Kidney (tissue), 14 donors: ENCODE measurements around the gene CDV3. TPM values are rescaled to one million over a fixed set of nuclear protein-coding genes. Genes with fewer than 3 reads are reported as not detected.

ENCODE experiments used
- DNase-seq, 5 donors: peaks; one replicate each; pipeline ENCODE4 v3.0.0-alpha.2; 2013 to 2020
- FAIRE-seq: peaks from 2 replicates; lab custom pipeline; 2012; peaks lifted over from hg19 to GRCh38; lab: Jason Lieb, UNC
- H3K27ac ChIP-seq, 2 donors: one replicate each; pipeline ENCODE4 v1.7.0; 2013; ENCODE audit warnings: low read depth in 2 of 2, low read length in 2 of 2, inconsistent platforms in 1 of 2
- H3K27me3 ChIP-seq: one replicate; pipeline ENCODE4 v1.7.1; 2013; ENCODE audit warnings: low read length, inconsistent platforms; ENCODE audit not compliant: control insufficient read depth, insufficient read depth
- H3K36me3 ChIP-seq, 3 donors: one replicate each; pipeline versions ENCODE4 v1.7.0 to v1.7.1; 2013; ENCODE audit warnings: low read length in 3 of 3, control low read depth in 1 of 3, inconsistent platforms in 1 of 3; ENCODE audit not compliant: insufficient read depth in 3 of 3, control insufficient read depth in 2 of 3
- H3K4me1 ChIP-seq, 3 donors: one replicate each; pipeline versions ENCODE4 v1.7.0 to v1.7.1; 2013; ENCODE audit warnings: low read length in 3 of 3, inconsistent platforms in 1 of 3, low read depth in 1 of 3; ENCODE audit not compliant: control insufficient read depth in 2 of 3, insufficient read depth in 2 of 3
- H3K4me3 ChIP-seq, 3 donors: one replicate each; pipeline versions ENCODE4 v1.7.0 to v1.8.1; 2013; ENCODE audit warnings: low read length in 3 of 3, control low read depth in 1 of 3, inconsistent platforms in 1 of 3
- H3K9ac ChIP-seq, 3 donors: one replicate each; pipeline versions ENCODE4 v1.7.0 to v1.7.1; 2013; ENCODE audit warnings: low read length in 3 of 3, control low read depth in 1 of 3, inconsistent platforms in 1 of 3
- H3K9me3 ChIP-seq, 3 donors: one replicate each; pipeline versions ENCODE4 v1.7.0 to v1.7.1; 2013; ENCODE audit warnings: low read length in 3 of 3, control low read depth in 1 of 3, inconsistent platforms in 1 of 3; ENCODE audit not compliant: control insufficient read depth in 2 of 3, insufficient read depth in 1 of 3
- CTCF ChIP-seq: IDR thresholded peaks from 3 replicates; pipeline ENCODE4 v1.5.1; 2012; ENCODE audit warnings: mild to moderate bottlenecking, moderate library complexity, borderline replicate concordance; ENCODE audit not compliant: insufficient read depth; ENCODE audit errors: extremely low read depth
- intact Hi-C: fragments of 100-400 bp; cut with DNase I; formaldehyde crosslinking; loops from one replicate; pipeline ENCODE4 v1.11.1; 2022
- polyA plus RNA-seq: library from polyadenylated mRNA; stranded (reverse); fragments of 350-450 nt; fragmentation: Illumina TruSeq; extraction: RNeasy Lipid Tissue Mini Kit (QIAGEN cat#74804); gene quantifications from one replicate; pipeline ENCODE4 v1.2.3, GENCODE V29; 2014; ENCODE audit warnings: low read depth, low replicate concordance; ENCODE audit not compliant: insufficient read depth
- total RNA-seq: library from RNA; stranded (reverse); fragmentation: NEBNext Ultra II Directional; extraction: Animal tissue kit (Norgen Biotek cat#: 25700); gene quantifications from one replicate; pipeline ENCODE4 v1.2.1, GENCODE V29; 2021
- donor health status: control.
- donor health status: control.
- donor health status: control.
- donor health status: control.
- donor health status: control.
- donor health status: DM: yes; HTN: yes; CAD: no.
- donor health status: Normal renal cell carcinoma (clear cell type).

Gene CDV3
- total and polyA plus RNA-seq, 2 donors from 2014 or later: 53.2 to 154 TPM

GRCh38 chr3:133527081-133527715 is 46.3 kb upstream of the CDV3 start:
- DNase-seq (peak in 3 of 5 donors; percentile 16 to 60 (median 50)), FAIRE-seq (no peak)
- Histone ChIP-seq H3K9me3 (peaks cover 0 to 4% (median 0%) of the 10 kb centered on the region in 3 donors), H3K27ac (no peak overlapping the region), H3K27me3 (no peaks in the 10 kb centered on the region), H3K4me3 (no peak overlapping the region), H3K9ac (no peak overlapping the region), H3K36me3 (no peaks in the 10 kb centered on the region), H3K4me1 (no peaks in the 10 kb centered on the region)
- intact Hi-C loops: no loop called here
- TF ChIP-seq CTCF: no peak

- no peaks in the 10 kb centered on the region for H3K27me3 ChIP-seq
- H3K9me3 ChIP-seq: peaks cover 0 to 4% (median 0%) of the 10 kb centered on the region in 3 donors
- H3K4me3 ChIP-seq: no peak overlapping the region
- DNase-seq (no peak), FAIRE-seq (no peak)
- H3K27ac ChIP-seq: no peak overlapping the region
- intact Hi-C loops: no loop called here
- no peaks in the 10 kb centered on the region for H3K36me3 ChIP-seq
- TF ChIP-seq CTCF: no peak
- no peaks in the 10 kb centered on the region for H3K4me1 ChIP-seq
- no peak overlapping the region for H3K9ac ChIP-seq
Observed at GRCh38 chr3:133529809-133530208, 43.7 kb upstream of the CDV3 start.

- Histone ChIP-seq H3K36me3 (no peaks in the 10 kb centered on the region), H3K4me3 (no peak overlapping the region), H3K4me1 (peaks cover 0 to 8% (median 0%) of the 10 kb centered on the region in 3 donors), H3K27me3 (no peaks in the 10 kb centered on the region), H3K9ac (no peak overlapping the region), H3K27ac (no peak overlapping the region), H3K9me3 (peaks cover 0 to 4% (median 0%) of the 10 kb centered on the region in 3 donors)
- FAIRE-seq (no peak), DNase-seq (no peak)
- intact Hi-C loops: no loop called here
- no peak for TF ChIP-seq CTCF
Observed at GRCh38 chr3:133531981-133532380, 41.5 kb upstream of the CDV3 start.
